Ovary (tissue), 9 donors: ENCODE data around the gene PLCB1. TPM values are rescaled to one million over a fixed set of nuclear protein-coding genes. Genes with fewer than 3 reads are reported as not detected.

Experiments
- DNase-seq, 5 donors: peaks; one replicate each; pipeline ENCODE4 v3.0.0-alpha.2; 2019 to 2020
- H3K27ac ChIP-seq, 2 donors: fragments of 200-600 bp; one replicate each; pipeline versions ENCODE4 v1.5.1 to v1.8.0; 2019 to 2022
- H3K27me3 ChIP-seq: fragments of 200-600 bp; one replicate; pipeline ENCODE4 v1.8.0; 2022
- H3K36me3 ChIP-seq: fragments of 200-600 bp; sonication (generic); one replicate; pipeline ENCODE4 v1.5.1; 2019
- H3K4me1 ChIP-seq: one replicate; pipeline ENCODE4 v1.8.1; 2013; ENCODE audit warnings: mild to moderate bottlenecking, moderate library complexity; ENCODE audit not compliant: insufficient read depth
- H3K4me3 ChIP-seq: fragments of 200-600 bp; sonication (generic); one replicate; pipeline ENCODE4 v1.5.1; 2017
- H3K9me3 ChIP-seq, 2 donors: fragments of 200-600 bp in 1 of 2; sonication (generic) in 1 of 2; one replicate each; pipeline versions ENCODE4 v1.5.1 to v1.8.1; 2013 to 2019; ENCODE audit warnings: mild to moderate bottlenecking in 1 of 2, moderate library complexity in 1 of 2
- EP300 ChIP-seq: sonication (generic); formaldehyde crosslinking; IDR thresholded peaks from one replicate; pipeline ENCODE4 v1.6.1; 2017; ENCODE audit warnings: antibody characterized with exemption
- POLR2A ChIP-seq: fragments of 450-650 bp; IDR thresholded peaks from one replicate; pipeline ENCODE4 v1.6.1; 2017; ENCODE audit warnings: antibody characterized with exemption, mild to moderate bottlenecking, moderate library complexity
- WGBS, 3 donors: extraction: QIAGEN DNeasy Blood & Tissue Kit in 1 of 3; methylation state at CpG; one replicate each; pipeline versions ENCODE4 v1.1.5 to v1.1.7; 2013 to 2017; 5-methylcytosine and 5-hydroxymethylcytosine counted together
- intact Hi-C, 4 donors: fragments of 100-400 bp; cut with DNase I; formaldehyde crosslinking; loops; one replicate each; pipeline versions ENCODE4 v1.11.0 to v1.15.1; 2022 to 2023
- polyA plus RNA-seq, 2 donors: library from polyadenylated mRNA; stranded (reverse); fragments of 200-250 nt in 1 of 2; fragments of 350-450 nt in 1 of 2; fragmentation: Illumina TruSeq in 1 of 2; extraction: RNeasy Lipid Tissue Mini Kit (QIAGEN cat#74804) in 1 of 2; gene quantifications; one replicate each; pipeline ENCODE4 v1.2.3, GENCODE V29; 2013 to 2014
- total RNA-seq, 7 donors: library from RNA; depleted of rRNA in 2 of 7; stranded (reverse); fragments of >200 nt in 2 of 7; fragmentation: NEBNext Ultra II Directional in 3 of 7; extraction: Animal tissue kit (Norgen Biotek cat#: 25700) in 3 of 7; gene quantifications; one replicate each; pipeline versions ENCODE4 v1.1.0 to v1.2.4, GENCODE V29; 2016 to 2023
- TF ChIP-seq, protein P1 (sequence below), 3 donors: fragments of 450-650 bp in 2 of 3; fragments of 200-600 bp in 1 of 3; IDR thresholded peaks; one replicate each; pipeline versions ENCODE4 v1.5.1 to v1.8.0; 2016 to 2022; ENCODE audit warnings: antibody characterized with exemption in 3 of 3, mild to moderate bottlenecking in 1 of 3
- donor health status: DM: no; HTN: no; CAD: no; lungs with moderate emphysema.
- donor health status: DM: no; HTN: no; CAD: no.
- donor health status: Bipolar disorder and iron deficiency.
- donor health status: DM: yes; HTN: yes; CAD: no.
- donor health status: DM: no; HTN: no; CAD: no.
- donor health status: DM: yes; HTN: yes; CAD: no.

The PLCB1 gene
- total and polyA plus RNA-seq, 9 donors, result 2.9 to 29.5 (median 9.0) TPM

DNA sequence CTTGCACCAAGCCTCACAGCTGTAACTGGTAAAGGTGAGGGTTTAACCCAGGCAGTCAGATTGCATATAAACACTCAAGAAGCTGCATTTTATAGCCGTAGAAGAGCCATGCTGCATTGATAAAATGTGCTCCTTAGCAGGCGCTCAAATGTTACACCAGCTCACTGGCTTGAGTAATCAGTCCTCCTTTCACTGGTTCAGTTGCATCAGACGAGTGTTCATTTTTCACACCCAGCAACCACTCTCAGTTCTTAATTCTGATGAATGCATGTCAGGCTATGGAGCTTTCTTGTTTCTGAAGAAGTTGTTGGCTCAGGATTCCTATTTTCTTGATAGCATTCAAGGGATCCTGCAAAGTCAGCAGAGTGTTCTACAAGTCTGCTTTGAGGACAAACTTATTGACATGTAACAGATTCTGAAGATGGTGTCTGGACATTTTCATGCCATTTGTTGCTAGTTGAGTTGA, 198.3 kb downstream of the PLCB1 start:
- TF ChIP-seq, protein P1, sequence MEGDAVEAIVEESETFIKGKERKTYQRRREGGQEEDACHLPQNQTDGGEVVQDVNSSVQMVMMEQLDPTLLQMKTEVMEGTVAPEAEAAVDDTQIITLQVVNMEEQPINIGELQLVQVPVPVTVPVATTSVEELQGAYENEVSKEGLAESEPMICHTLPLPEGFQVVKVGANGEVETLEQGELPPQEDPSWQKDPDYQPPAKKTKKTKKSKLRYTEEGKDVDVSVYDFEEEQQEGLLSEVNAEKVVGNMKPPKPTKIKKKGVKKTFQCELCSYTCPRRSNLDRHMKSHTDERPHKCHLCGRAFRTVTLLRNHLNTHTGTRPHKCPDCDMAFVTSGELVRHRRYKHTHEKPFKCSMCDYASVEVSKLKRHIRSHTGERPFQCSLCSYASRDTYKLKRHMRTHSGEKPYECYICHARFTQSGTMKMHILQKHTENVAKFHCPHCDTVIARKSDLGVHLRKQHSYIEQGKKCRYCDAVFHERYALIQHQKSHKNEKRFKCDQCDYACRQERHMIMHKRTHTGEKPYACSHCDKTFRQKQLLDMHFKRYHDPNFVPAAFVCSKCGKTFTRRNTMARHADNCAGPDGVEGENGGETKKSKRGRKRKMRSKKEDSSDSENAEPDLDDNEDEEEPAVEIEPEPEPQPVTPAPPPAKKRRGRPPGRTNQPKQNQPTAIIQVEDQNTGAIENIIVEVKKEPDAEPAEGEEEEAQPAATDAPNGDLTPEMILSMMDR (IDR thresholded peaks at IDR 0.05), result no peak
- TF ChIP-seq POLR2A (no peak), EP300 (no peak)
- H3K4me3 ChIP-seq, result no peak overlapping the region
- H3K27ac ChIP-seq, result no peak overlapping the region
- H3K27me3 ChIP-seq, result no peaks in the 10 kb centered on the region
- H3K4me1 ChIP-seq, result no peaks in the 10 kb centered on the region
- intact Hi-C loops, result no loop called here
- WGBS, 3 donors, result 88 to 94% (median 89%) methylated on average over 3 of the region's 3 CpGs
- DNase-seq, result no peak
- H3K36me3 ChIP-seq, result no peaks in the 10 kb centered on the region
- H3K9me3 ChIP-seq, result no peaks in the 10 kb centered on the region

DNA sequence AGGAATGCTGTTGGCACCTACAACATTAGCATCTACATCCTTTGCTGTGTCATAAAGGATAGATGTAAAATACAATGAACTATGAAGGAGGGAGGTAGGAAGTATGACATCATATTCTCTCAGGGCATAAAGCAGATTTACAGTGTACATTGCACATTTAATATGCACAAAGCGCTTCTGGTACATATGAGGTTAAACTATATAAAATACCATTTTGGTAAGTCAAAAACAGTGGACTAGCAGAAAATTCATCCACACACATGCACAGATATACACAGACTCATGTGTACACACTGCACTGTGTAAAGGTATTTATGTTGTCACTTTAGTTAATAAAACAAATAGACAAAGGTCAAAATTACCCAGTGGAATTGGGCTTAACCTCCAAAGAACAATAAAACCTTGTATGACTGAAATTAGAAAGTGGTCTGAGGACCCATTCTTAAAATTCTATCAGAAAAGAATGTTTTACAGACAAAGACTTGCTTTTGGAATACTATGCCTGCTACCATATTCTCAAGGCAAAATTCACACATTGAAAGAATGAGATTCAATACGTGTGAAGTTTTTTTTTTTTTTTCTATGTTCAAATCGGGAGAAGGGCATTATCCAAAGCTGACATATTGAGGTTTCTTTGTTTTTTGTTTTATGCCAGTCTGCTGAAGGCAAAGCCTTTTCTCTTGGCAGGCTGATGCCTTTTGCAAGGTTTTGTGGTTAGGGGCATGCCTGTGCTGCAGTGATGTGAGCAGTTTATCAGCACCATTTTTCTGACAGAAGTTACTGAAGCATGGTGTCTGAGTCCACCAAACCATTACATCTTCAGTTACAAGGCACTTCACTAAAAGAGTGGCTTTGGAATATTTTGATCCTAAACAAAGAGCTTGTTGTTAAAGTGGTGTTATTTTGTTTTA, 199.0 kb downstream of the PLCB1 start:
- H3K27ac ChIP-seq, result no peak overlapping the region
- no peaks in the 10 kb centered on the region for H3K9me3 ChIP-seq
- 85 to 89% (median 89%) methylated on average over 3 of the region's 3 CpGs for WGBS, 3 donors
- H3K27me3 ChIP-seq, result no peaks in the 10 kb centered on the region
- DNase-seq, result no peak
- TF ChIP-seq, protein P1 (IDR thresholded peaks at IDR 0.05), result no peak
- TF ChIP-seq EP300 (no peak), POLR2A (no peak)
- H3K4me1 ChIP-seq, result no peaks in the 10 kb centered on the region
- H3K36me3 ChIP-seq, result no peaks in the 10 kb centered on the region
- intact Hi-C loops, result no loop called here
- H3K4me3 ChIP-seq, result no peak overlapping the region

DNA sequence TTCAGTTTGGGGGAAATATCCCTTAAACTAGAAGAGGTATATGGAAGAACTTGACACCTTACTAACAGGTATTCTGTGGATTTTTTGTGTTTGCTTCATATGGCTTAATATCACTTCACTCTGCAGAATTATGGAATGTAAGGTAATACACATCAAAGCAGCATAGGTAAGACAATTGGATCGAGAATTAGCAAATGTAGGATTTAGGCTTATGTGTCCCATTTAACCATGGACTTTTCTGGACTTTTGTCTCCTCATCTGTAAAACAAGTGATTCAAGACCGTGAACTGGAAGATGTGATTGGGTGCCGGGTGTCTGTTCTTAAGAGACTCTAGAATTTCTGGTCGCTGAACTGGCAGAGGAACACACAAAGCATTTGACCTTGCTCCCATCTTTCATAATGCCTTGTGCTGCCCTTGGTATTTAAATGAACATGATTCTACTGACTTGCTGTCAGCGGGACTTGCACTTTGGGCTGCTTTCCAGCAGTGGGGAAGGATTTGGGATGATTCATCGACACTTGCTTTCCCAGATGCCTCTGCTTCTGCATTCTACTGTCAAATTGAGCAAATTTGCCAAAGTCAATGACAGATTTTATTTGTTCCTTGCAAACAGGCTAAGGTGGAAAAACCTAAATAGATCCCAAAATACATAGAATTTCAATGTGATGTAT, 199.8 kb downstream of the PLCB1 start:
- Histone ChIP-seq H3K27me3 (no peaks in the 10 kb centered on the region), H3K9me3 (no peaks in the 10 kb centered on the region), H3K27ac (no peak overlapping the region), H3K4me1 (no peaks in the 10 kb centered on the region), H3K4me3 (no peak overlapping the region), H3K36me3 (no peaks in the 10 kb centered on the region)
- peak in 2 of 5 donors; percentile 9 to 24 for DNase-seq
- intact Hi-C loops, result no loop called here
- TF ChIP-seq POLR2A, result no peak
- TF ChIP-seq, protein P1 (IDR thresholded peaks at IDR 0.05), result no peak
- TF ChIP-seq EP300, result no peak
- WGBS, 3 donors, result 52 to 68% (median 61%) methylated on average over 6 of the region's 6 CpGs

DNA sequence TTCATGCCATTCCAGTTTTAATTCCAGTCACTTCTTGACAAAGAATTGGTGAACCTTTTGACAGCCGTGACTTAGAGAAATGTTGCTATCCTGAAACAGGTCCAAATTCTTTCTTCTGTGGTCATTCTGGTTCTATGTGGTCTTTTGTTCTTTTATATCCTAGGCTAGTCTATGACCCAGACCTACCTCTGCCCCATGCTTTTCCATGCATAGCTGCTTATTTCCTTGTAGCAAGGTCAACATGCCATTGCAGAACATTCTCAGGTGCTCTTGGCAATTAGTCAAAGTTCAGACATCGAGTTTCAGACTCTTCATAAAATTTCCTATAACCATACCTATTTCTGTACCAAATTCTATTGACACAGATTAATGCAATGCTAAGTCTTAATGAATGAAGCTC, 202.6 kb downstream of the PLCB1 start:
- Histone ChIP-seq H3K27ac (no peak overlapping the region), H3K4me3 (no peak overlapping the region), H3K9me3 (no peaks in the 10 kb centered on the region), H3K27me3 (no peaks in the 10 kb centered on the region), H3K36me3 (no peaks in the 10 kb centered on the region), H3K4me1 (no peaks in the 10 kb centered on the region)
- DNase-seq, result no peak
- TF ChIP-seq EP300 (no peak), POLR2A (no peak)
- TF ChIP-seq, protein P1 (IDR thresholded peaks at IDR 0.05), result no peak
- intact Hi-C loops, result no loop called here
- 82 to 90% (median 84%) methylated on average over 2 of the region's 2 CpGs for WGBS, 3 donors
